NCI-H774 (cell line): Measurements from ENCODE around the gene POLR3H.

Experiments
- DNase-seq: peaks from one replicate; lab custom pipeline; 2025; lab: John Stamatoyannopoulos, UW

The POLR3H gene

DNA sequence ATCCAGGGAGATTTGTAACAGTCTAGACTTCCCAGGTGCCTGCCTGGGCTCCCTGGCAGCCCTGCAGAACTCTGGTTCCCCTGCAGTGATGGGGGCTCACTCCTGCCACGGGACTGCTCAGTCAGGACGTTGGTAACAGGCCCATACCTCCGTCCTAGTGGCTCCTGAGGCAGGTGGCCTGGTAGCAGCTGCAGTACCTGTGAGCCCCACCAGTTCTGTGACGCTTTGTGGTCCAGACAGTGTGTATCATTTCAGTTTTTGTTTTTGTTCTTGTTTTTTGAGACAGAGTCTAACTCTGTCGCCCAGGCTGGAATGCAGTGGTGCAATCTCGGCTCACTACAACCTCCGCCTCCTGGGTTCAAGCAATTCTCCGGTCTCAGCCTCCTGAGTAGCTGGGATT, 27.8 kb downstream of the POLR3H start:
- DNase-seq: no peak

DNA sequence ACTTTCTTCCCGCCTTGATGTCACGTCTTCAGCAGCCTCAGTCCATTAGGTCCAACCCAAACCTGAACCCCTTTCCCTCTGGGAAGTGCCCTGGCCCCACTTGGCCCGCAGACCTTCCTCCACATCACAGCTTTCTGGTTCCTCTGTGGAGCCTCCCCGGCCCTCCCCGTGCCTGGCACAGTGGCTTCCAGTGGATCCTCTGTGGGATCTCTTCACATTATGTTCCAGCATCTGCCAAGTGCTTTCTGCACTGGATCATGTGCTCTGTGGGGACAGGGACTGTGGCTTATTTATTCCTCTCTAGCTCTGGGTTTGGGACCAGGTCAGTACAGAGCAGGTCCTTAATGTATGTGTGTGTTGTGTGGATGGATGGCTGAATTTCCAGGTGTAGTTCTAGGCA, 30.9 kb downstream of the POLR3H start:
- no peak for DNase-seq

DNA sequence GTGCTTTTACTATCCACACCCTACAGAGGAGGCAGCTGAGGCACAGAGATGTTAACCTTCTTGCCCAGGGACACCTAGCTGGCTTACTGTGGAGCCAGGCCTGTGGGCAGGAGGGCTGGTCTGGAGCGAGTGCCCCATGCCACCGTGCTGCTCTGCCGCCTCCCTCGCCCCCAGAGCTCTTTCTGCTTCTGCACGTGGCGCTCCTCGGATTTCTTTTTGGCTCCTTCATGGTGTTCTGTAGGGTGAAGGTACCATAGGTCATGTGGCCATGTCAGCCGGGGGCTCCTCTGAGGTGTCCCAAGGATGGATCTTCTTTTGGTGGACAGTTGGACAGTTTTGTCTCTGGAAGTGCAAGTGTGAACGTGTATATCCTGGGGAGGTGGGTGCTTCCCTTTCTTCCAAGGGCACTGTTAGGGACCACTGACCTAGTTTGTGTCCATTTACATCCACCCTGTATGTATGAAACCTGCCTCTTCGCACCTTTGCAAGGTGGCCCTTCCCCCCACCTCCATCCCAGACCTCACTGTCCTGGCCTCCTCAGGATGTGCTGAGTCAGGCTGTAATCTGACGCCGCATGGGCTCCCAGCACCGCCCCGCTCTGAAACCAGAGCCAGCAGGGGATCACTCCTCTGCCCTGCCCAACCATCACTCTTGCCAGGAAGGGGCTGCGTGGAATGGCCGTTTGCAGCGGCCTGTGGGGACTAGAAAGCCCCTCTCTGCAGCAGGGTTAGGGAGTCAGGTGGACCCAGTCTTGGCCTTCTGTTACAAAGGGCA, 31.7 kb downstream of the POLR3H start:
- no peak for DNase-seq

DNA sequence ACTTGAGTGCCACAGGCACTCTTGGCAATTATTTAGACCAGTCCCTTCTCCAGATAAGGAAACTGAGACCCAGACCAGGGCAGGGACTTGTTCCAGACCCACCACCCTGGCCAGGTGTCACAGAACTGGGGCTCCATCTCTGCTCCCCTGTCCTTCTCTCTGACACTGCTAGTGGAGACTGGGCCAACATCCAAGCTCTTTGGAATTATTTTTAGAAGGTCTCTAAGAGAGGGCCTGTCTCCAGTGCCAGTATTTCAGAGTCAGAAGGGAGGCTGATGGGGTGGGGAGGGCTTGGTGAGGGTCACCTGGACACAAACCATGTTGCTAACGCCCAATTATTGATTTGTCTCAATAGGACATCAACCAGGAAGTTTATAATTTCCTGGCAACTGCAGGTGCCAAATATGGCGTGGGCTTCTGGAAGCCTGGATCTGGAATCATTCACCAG, 32.7 kb downstream of the POLR3H start:
- no peak for DNase-seq

DNA sequence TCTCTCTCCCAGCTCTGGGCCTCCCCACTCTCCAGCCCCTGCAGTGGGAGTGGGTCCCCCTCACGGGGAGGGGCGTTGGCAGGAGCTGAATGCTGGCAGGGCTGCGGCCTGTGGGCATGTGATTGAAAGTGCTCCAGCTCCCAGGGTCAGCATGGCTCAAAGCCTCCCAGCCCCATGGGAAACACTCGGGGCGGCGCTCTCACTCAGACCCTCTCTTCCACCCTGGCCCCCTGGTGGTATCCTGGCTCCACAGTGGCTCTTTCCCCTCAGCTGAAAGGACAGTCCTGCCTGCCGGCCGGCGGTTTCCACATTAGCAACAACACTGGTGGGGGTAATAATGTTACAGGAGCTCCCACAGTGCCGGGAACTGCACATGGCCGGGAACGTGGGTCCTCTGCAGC, 35.5 kb downstream of the POLR3H start:
- no peak for DNase-seq

DNA sequence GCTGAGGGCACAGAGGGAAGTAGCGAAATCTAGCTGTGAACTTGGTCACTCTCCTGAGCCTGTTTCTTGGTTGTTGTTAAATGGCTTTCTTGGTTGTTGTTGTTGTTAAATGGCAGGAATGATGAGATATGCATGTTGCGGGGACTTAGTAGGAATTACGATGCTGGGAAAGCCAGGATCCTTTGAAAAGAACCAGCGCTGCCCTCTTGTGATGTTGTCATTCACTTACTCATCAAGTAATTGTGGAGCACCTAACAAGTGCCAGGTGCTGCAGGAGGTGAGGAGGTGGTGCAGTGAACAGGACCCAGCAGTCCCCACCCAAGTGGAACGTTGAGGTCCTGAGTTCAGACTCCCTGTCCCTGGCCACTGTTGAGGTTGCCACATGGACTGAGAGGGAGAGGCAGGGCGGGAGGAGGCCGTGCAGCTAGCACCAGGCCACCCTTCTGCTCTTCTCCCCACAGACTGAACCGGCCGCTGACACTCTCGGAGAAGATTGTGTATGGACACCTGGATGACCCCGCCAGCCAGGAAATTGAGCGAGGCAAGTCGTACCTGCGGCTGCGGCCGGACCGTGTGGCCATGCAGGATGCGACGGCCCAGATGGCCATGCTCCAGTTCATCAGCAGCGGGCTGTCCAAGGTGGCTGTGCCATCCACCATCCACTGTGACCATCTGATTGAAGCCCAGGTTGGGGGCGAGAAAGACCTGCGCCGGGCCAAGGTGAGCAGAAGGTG, 36.8 kb downstream of the POLR3H start:
- DNase-seq: no peak

DNA sequence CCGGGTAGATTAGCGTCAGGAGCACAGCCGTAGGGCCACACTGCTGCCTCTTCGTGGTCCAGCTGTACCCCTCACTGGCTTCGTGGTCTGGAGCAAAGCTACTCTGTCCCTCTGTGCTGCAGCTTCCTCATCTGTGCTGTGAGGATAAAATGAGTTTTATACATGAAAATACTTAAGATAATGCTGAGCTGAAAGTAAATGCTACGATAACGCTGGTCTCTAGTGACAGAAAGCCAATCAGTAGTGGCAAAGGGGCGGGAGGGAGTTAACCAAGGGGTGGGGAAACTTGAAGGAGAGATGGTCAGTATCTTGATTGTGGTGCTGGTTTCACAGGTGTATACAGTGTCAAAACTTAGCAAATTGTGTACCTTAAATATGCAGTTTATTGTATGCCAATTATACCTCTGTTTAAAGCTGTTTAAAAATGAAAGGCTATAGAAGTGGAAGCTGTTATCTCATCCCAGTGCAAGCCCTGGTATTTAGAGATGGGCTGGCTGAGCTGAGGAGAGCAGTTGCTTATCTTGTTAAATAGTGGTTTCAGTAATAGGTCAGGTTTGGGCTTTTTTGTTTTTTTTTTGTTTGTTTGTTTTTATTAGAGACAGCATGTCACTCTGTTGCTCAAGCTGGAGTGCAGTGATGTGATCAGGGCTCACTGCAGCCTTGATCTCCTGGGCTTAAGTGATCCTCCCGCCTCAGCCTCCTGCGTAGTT, 38.6 kb downstream of the POLR3H start:
- no peak for DNase-seq

DNA sequence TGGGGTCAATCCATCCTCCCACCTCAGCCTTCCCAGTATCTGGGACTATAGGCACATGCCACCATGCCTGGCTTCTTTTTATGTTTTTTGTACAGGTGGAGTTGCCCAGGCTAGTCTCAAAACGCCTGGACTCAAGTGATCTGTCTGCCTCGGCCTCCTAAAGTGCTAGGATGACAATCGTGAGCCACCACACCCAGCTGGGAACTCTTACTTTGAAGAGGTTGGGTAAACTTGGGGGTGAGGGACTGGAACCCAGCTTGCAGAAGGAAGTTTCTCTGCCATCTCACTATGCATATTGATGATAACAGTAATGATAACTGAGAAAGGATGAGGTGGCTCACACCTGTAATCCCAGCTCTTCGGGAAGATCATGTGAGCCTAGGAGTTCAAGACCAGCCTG, 39.5 kb downstream of the POLR3H start:
- DNase-seq: no peak

DNA sequence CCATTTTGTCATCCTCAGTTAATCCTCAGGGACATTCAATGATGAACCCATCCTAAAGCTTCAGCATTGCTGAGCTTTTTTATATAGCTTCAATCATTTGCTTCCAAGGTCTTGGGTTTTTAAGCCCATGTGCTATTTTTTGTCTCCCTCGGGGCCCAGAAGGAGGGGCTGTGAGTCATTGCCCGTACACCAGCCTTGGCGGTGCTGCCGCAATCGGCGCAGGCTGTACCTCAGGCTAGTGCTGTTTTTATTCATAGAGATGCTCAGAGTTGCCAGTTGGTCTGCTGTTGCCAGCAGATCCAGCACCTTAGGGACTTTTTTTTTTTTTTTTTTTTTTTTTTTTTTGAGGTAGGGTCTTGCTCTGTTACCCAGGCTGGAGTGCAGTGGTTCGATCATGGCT, 39.9 kb downstream of the POLR3H start:
- no peak for DNase-seq

DNA sequence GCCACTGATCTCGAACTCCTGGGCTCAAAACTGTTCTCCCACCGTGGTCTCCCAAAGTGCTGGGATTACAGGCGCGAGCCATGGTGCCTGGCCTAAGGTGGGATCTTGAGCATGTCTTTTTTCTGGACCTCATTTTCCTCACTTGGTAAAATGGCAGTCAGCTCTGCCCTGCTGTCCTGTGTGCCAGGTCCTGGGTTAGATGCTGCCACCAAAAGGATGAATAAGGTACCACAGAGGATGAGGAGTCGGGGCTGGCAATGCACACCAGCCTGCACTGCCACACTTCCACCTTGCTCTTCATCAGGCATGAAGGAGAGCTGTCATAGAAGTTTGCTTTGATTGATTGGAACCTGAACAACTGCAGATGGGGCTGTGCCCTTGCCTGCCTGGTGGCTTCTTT, 43.1 kb downstream of the POLR3H start:
- no peak for DNase-seq

DNA sequence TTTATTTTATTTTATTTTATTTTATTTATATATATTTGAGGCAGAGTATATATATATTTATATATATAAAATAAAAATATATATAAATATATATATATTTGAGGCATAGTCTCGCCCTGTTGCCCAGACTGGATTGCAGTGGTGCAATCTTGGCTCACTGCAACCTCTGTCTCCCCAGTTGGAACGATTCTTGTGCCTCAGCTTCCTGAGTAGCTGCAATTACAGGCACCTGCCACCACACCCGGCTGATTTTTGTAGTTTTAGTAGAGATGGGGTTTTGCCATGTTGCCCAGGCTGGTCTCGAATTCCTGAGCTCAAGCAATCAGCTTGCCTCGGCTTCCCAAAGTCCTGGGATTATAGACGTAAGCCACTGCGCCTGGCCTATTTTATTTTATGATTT, 44.0 kb downstream of the POLR3H start:
- no peak for DNase-seq

DNA sequence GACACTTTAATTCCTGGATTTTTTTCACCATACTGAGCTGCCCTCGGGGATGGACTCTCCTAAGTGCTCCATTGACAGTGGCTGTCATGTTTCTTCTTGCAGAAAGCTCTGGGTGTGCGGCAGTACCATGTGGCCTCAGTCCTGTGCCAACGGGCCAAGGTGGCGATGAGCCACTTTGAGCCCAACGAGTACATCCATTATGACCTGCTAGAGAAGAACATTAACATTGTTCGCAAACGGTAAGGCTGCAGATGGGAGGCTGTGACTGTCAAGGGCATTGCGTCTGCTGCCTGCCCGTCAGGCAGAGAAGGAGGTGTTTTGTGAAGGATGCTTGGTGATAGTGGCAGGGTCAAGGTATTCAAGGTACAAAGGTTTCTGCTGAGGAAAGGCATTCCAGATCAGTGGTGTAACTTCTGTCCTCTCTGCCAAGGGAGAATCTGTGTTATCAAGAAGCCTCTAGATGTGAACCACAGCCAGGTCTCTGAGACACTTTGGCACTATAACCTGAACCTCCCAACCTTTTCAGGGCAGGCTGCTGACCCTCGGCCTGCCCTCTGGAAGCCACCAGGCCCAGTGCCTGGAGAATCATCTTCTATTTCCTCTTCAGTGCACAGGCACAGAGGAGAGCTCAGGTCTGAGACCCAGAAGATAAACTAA, 44.5 kb downstream of the POLR3H start:
- DNase-seq: no peak

DNA sequence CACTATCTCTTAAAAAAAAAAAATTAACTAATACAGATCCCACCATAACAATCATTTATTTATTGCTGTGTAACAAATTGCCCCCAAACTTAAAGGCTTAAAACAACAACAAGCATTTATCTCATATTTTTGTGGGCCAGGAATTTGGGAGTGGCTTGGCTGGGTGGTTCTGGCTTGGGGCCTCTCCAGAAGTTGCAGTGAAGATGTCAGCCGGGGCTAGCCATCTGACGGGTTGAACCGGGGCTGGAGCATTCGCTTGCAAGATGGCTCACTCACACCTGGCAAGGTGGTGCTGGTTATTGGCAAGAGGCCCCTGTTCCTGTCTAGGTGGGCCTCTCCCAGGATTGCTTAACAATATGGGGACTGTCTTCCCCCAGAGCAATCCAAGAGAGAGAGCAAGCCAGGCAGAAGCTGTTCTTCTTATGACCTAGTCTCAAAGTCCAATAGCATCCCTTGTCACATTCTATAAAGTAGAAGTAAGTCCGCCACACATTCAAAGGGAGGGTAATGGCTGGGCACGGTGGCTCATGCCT, 45.9 kb downstream of the POLR3H start:
- DNase-seq: no peak

DNA sequence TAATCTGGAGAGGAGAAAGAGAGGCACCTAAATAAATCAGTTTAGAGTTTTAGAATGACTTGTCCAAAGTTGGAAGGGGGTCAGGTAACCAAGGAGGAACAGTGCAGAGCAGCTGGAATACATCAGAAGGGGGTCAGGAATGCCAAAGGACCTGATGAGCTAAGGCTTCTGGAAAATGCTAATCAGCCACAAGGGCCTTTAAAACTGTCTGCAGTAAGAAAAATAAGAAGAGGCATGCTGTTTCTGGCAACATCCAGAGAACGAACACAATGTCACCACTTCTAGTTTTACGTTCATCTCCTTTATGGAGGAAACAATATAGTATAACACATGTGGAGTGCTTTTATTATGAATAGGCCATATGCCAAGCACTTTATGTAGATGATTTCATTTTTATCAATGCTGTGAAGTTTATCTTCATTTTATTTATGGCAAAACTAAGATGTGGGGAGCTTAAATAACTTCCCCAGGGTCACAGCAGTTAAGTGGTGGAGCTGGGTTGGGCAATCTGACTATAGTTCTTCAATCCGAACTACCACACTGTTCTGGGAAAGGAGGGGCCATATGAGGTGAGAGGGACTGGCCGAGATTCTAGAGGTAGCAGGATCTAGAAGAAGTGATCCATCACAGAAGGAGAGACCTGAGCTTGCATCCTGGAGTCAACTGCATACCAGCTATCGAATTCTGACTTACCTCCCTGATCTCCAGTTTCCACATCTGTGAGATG, 52.7 kb downstream of the POLR3H start:
- DNase-seq: no peak

DNA sequence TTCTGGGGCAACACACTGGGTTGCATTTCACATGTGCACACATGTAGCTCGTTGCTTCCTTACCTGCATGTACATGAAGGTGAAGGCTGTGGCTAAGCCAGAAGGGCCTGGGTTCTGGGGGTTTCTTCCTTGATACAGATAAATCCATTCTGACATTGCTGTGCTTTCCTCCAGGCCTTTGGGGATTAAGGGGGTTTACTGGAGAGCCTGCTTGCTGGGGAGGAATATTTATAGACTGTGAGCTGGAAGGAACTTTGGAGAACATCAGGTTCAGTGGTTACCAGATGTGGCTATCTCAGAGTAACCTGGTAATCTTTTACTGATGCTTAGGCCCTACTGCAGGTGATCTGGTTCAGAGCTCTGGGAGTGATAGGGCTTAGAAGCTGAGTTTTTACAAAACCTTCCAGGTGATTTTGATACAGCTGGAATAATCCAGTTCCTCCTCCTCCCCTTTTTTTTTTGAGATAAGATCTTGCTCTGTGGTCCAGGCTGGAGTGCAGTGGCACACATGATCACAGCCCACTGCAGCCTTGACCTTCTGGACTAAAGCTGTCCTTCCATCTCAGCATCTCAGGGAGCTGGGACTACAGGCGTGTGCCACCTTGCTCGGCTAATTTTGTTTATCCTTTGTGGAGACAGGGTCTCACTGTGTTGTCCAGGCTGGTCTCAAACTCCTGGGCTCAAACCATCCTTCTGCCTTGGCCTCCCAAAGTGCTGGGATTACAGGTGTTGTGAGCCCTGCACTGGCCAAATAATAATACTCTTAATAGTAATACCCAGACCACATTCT, 55.5 kb downstream of the POLR3H start:
- no peak for DNase-seq

DNA sequence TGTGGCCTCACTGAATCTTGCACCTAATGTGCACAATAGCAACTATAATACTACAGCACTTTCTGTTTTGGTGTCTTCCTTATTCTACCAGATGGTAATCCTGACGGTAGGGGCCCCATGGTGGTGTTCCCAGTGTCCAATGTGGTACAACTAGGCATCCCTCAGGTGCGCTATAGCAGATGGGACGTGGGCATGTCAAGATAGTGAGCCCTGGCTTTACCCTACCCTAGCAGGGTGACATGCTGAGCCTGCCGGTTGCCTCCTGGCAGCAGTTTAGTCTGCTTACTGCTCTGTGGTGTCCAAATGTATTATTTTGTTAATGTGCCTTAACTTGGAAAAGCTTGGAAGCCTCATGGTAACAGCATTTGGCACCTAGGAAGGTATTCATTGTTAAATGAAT, 56.2 kb downstream of the POLR3H start:
- no peak for DNase-seq

DNA sequence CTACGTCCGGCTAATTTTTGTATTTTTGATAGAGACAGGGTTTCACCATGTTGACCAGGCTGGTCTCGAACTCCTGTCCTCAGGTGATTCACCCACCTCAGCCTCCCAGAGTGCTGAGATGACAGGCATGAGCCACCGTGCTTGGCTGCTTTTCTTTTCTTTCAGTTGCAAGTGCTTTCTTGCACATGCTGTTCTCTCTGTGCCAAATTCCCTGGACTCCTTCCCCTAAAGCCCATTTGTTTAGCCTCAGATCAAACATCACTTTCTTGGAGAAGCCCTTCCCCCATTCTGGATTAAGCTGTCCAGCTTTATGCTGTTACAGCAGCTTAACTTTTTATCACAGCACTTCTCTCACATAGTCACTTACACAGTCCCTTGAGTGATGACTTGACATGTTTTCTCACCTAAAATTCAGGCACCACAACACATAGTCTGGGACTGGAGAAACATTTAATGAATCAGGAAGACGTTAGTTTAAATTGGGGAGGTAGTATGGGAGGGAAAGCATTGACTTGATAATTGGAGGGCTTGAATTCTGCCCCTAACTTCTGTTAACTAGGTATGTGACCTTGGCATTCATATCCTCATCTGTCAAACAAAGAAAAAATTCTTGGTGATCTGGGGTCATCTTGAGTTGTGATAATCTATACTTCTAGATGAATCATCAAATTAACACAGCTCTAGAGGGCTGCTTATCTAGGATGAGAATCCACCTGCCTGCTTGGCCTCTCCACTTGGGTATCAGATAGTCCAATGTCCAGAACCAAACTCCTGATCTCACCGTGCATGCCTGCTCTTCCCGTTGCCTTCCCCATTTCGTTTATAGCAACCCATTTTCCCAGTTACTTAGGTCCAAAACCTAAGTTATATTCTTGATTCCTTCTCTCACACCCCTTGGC, 57.0 kb downstream of the POLR3H start:
- no peak for DNase-seq

DNA sequence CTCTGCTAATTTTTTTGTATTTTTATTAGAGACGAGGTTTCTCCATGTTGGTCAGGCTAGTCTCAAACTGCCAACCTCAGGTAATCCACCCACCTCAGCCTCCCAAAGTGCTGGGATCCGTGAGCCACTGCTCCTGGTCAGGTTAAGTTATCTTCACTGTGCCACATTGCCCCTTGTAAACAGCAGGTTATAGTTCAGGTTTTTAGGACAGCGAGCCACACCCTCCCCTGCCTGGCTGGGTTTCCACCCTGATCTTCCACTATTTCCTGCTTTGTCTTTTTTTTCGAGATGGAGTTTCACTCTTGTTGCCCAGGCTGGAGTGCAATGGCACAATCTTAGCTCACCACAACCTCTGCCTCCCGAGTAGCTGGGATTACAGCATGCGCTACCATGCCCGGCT, 59.2 kb downstream of the POLR3H start:
- no peak for DNase-seq

DNA sequence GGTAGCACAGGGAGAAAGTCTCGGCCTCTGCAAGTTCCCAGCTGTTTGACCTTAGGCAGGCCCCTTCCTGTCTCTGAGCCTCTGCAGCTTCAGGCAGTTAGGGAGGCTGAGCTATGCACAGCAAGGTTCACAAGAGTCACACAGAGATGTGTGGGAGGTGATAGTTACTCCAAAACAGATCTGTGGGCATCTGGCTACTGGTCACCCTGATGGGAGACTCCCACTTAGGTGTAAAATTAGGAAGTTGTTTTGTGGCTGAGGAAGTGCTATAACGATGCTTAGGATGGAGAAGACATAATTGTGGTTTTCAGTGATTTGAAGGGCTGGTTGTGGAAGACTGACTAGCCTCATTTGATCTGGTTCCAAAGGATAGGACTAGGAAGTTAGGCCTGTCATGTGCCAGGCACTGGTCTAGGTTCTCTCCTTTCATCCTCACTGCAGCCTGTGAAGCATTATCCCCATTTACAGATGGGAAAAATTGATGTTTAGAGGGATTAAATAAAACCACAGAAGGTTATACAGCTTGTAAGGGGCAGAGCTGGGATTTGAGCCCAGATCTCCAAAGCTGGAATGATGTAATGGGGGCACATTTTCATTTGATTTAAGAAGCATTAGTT, 61.8 kb downstream of the POLR3H start:
- no peak for DNase-seq
